HG03060 (cell line): ENCODE data around the gene MMD2.

Experiments
- ATAC-seq: cut with Tn5 transposase; IDR thresholded peaks from one replicate; pipeline ENCODE4 v1.9.1; 2021; ENCODE audit warnings: low read depth, moderate number of reproducible peaks; ENCODE audit not compliant: unreplicated experiment

MMD2 gene

GRCh38 chr7:4959893-4960292 is 906 bp upstream of the MMD2 start:
- no peak for ATAC-seq

GRCh38 chr7:4959306-4959705 is 319 bp upstream of the MMD2 start:
- no peak for ATAC-seq

GRCh38 chr7:4957847-4958476 is 1.0 kb downstream of the MMD2 start:
- ATAC-seq: no peak

- ATAC-seq: no peak
These were observed 6.9 kb downstream of the MMD2 start for GRCh38 chr7:4951903-4952636.

GRCh38 chr7:4951304-4951703 is 7.7 kb downstream of the MMD2 start:
- ATAC-seq: no peak

GRCh38 chr7:4948402-4948801 is 10.6 kb downstream of the MMD2 start:
- no peak for ATAC-seq

- ATAC-seq: no peak
These were observed 13.0 kb downstream of the MMD2 start for GRCh38 chr7:4945949-4946348.

- no peak for ATAC-seq
These were observed 14.0 kb downstream of the MMD2 start for GRCh38 chr7:4944939-4945338.

GRCh38 chr7:4943297-4943696 is 15.7 kb downstream of the MMD2 start:
- no peak for ATAC-seq

GRCh38 chr7:4939971-4940728 is 18.8 kb downstream of the MMD2 start:
- ATAC-seq: no peak

GRCh38 chr7:4937411-4937810 is 21.6 kb downstream of the MMD2 start:
- no peak for ATAC-seq

- ATAC-seq: no peak
These were observed 24.5 kb downstream of the MMD2 start for GRCh38 chr7:4934419-4935025.

GRCh38 chr7:4931943-4932342 is 27.0 kb downstream of the MMD2 start:
- ATAC-seq: no peak

- no peak for ATAC-seq
These were observed 30.0 kb downstream of the MMD2 start for GRCh38 chr7:4929005-4929404.

- ATAC-seq: no peak
These were observed 30.5 kb downstream of the MMD2 start for GRCh38 chr7:4928445-4928844.

GRCh38 chr7:4919969-4920766 is 38.8 kb downstream of the MMD2 start:
- ATAC-seq: no peak

- no peak for ATAC-seq
These were observed 42.9 kb downstream of the MMD2 start for GRCh38 chr7:4916113-4916512.

- no peak for ATAC-seq
These were observed 47.7 kb downstream of the MMD2 start for GRCh38 chr7:4911111-4911828.

GRCh38 chr7:4906682-4907081 is 52.3 kb downstream of the MMD2 start:
- ATAC-seq: no peak

GRCh38 chr7:4905171-4905570 is 53.8 kb downstream of the MMD2 start:
- no peak for ATAC-seq
